Liver (tissue), 9 donors: ENCODE measurements around the gene INSIG2. TPM values are rescaled to one million over a fixed set of nuclear protein-coding genes. Genes with fewer than 3 reads are reported as not detected.

Experiments
- DNase-seq: peaks from one replicate; pipeline ENCODE4 v3.0.0-alpha.2; 2017; ENCODE audit warnings: low spot score
- H3K27ac ChIP-seq, 2 donors: one replicate each; pipeline ENCODE4 v1.7.0; 2013; ENCODE audit warnings: inconsistent platforms in 2 of 2, low read length in 2 of 2, control low read depth in 1 of 2, low read depth in 1 of 2, mild to moderate bottlenecking in 1 of 2
- H3K27me3 ChIP-seq, 4 donors: one replicate each; pipeline versions ENCODE4 v1.6.1 to v1.7.0; 2013; ENCODE audit warnings: low read length in 3 of 4, inconsistent platforms in 1 of 4, mild to moderate bottlenecking in 1 of 4, moderate library complexity in 1 of 4; ENCODE audit not compliant: control insufficient read depth in 4 of 4, insufficient read depth in 4 of 4
- H3K36me3 ChIP-seq, 4 donors: one replicate each; pipeline versions ENCODE4 v1.6.1 to v1.7.0; 2013; ENCODE audit warnings: low read length in 3 of 4, mild to moderate bottlenecking in 3 of 4, low read depth in 1 of 4, moderate library complexity in 1 of 4; ENCODE audit not compliant: control insufficient read depth in 4 of 4, insufficient read depth in 3 of 4
- H3K4me1 ChIP-seq, 4 donors: one replicate each; pipeline versions ENCODE4 v1.6.1 to v1.7.0; 2013; ENCODE audit warnings: low read length in 3 of 4, mild to moderate bottlenecking in 3 of 4, moderate library complexity in 1 of 4; ENCODE audit not compliant: control insufficient read depth in 4 of 4, insufficient read depth in 4 of 4
- H3K4me3 ChIP-seq, 3 donors: one replicate each; pipeline versions ENCODE4 v1.6.1 to v1.7.0; 2013; ENCODE audit warnings: low read length in 3 of 3, control low read depth in 1 of 3, low read depth in 1 of 3, mild to moderate bottlenecking in 1 of 3
- H3K9ac ChIP-seq, 2 donors: one replicate each; pipeline ENCODE4 v1.7.0; 2013; ENCODE audit warnings: low read length in 2 of 2, mild to moderate bottlenecking in 2 of 2, moderate library complexity in 2 of 2, control low read depth in 1 of 2, low read depth in 1 of 2
- H3K9me3 ChIP-seq, 4 donors: one replicate each; pipeline versions ENCODE4 v1.6.1 to v1.7.0; 2013; ENCODE audit warnings: low read length in 3 of 4; ENCODE audit not compliant: control insufficient read depth in 4 of 4
- EGR1 ChIP-seq, 2 donors: IDR thresholded peaks; 2 replicates each; pipeline ENCODE4 v1.6.1; 2016 to 2018; ENCODE audit warnings: antibody characterized with exemption in 2 of 2, low read depth in 2 of 2
- FOXA1 ChIP-seq: IDR thresholded peaks from 2 replicates; pipeline ENCODE4 v1.6.1; 2016; ENCODE audit warnings: antibody characterized with exemption
- FOXA2 ChIP-seq: IDR thresholded peaks from 2 replicates; pipeline ENCODE4 v1.6.1; 2016; ENCODE audit warnings: antibody characterized with exemption
- GABPA ChIP-seq, 2 donors: IDR thresholded peaks in 1 of 2; conservative IDR thresholded peaks in 1 of 2; 2 replicates each; pipeline ENCODE4 v1.6.1; 2016; ENCODE audit warnings: antibody characterized with exemption in 2 of 2, mild to moderate bottlenecking in 1 of 2, moderate library complexity in 1 of 2
- HNF4A ChIP-seq, 2 donors: conservative IDR thresholded peaks; 2 replicates each; pipeline ENCODE4 v1.6.1; 2016; ENCODE audit warnings: antibody characterized with exemption in 2 of 2, mild to moderate bottlenecking in 2 of 2
- HNF4G ChIP-seq: IDR thresholded peaks from 2 replicates; pipeline ENCODE4 v1.6.1; 2016; ENCODE audit warnings: antibody characterized with exemption
- JUND ChIP-seq, 2 donors: IDR thresholded peaks; 2 replicates each; pipeline ENCODE4 v1.6.1; 2016; ENCODE audit warnings: antibody characterized with exemption in 2 of 2
- NR2F2 ChIP-seq: IDR thresholded peaks from 2 replicates; pipeline ENCODE4 v1.6.1; 2016; ENCODE audit warnings: antibody characterized with exemption
- RAD21 ChIP-seq, 2 donors: IDR thresholded peaks; 2 replicates each; pipeline ENCODE4 v1.6.1; 2016; ENCODE audit warnings: antibody characterized with exemption in 2 of 2, mild to moderate bottlenecking in 2 of 2
- RXRA ChIP-seq, 2 donors: IDR thresholded peaks; 2 replicates each; pipeline ENCODE4 v1.6.1; 2017 to 2018; ENCODE audit warnings: antibody characterized with exemption in 2 of 2, mild to moderate bottlenecking in 1 of 2
- SP1 ChIP-seq: IDR thresholded peaks from 2 replicates; pipeline ENCODE4 v1.6.1; 2018; ENCODE audit warnings: antibody characterized with exemption, mild to moderate bottlenecking
- YY1 ChIP-seq: IDR thresholded peaks from 2 replicates; pipeline ENCODE4 v1.6.1; 2016; ENCODE audit warnings: antibody characterized with exemption, mild to moderate bottlenecking
- WGBS: extraction: QIAGEN DNeasy Blood & Tissue Kit; methylation state at CpG from one replicate; pipeline ENCODE4 v1.1.7; 2013; 5-methylcytosine and 5-hydroxymethylcytosine counted together
- polyA plus RNA-seq, 2 donors: library from polyadenylated mRNA; stranded (reverse) in 1 of 2; unstranded in 1 of 2; fragments of 200-250 nt in 1 of 2; fragments of >200 nt in 1 of 2; fragmentation: Nextera tagmentation in 1 of 2; extraction: Ambion mirVana in 1 of 2; gene quantifications; one replicate each; pipeline versions ENCODE4 v1.2.1 to v1.2.3, GENCODE V29; 2013 to 2015
- total RNA-seq, 2 donors: library from RNA; depleted of rRNA; stranded (reverse); fragments of >200 nt; gene quantifications; one replicate each; pipeline ENCODE4 v1.2.3, GENCODE V29; 2014
- TF ChIP-seq, protein P1 (sequence below): IDR thresholded peaks from 2 replicates; pipeline ENCODE4 v1.6.1; 2016; ENCODE audit warnings: antibody characterized with exemption, mild to moderate bottlenecking
- TF ChIP-seq, protein P2 (sequence below): IDR thresholded peaks from 2 replicates; pipeline ENCODE4 v1.6.1; 2016; ENCODE audit warnings: antibody characterized with exemption
- TF ChIP-seq, protein P3 (sequence below): fragments of 150-350 bp; IDR thresholded peaks from 2 replicates; pipeline ENCODE4 v1.5.1; 2017; ENCODE audit warnings: improper control_type of control experiment, low read depth, low read length; ENCODE audit not compliant: missing input control
- TF ChIP-seq, protein P4 (sequence below): IDR thresholded peaks from 2 replicates; pipeline ENCODE4 v1.6.1; 2016; ENCODE audit warnings: antibody characterized with exemption
- TF ChIP-seq, protein P5 (sequence below): IDR thresholded peaks from 2 replicates; pipeline ENCODE4 v1.6.1; 2016; ENCODE audit warnings: antibody characterized with exemption
- donor health status: healthy.
- donor health status: healthy.
- donor health status: healthy.
- donor health status: healthy.
- donor health status: healthy.

The INSIG2 gene
- total and polyA plus RNA-seq, 4 donors = 11.3 to 18.5 (median 15.6) TPM

DNA sequence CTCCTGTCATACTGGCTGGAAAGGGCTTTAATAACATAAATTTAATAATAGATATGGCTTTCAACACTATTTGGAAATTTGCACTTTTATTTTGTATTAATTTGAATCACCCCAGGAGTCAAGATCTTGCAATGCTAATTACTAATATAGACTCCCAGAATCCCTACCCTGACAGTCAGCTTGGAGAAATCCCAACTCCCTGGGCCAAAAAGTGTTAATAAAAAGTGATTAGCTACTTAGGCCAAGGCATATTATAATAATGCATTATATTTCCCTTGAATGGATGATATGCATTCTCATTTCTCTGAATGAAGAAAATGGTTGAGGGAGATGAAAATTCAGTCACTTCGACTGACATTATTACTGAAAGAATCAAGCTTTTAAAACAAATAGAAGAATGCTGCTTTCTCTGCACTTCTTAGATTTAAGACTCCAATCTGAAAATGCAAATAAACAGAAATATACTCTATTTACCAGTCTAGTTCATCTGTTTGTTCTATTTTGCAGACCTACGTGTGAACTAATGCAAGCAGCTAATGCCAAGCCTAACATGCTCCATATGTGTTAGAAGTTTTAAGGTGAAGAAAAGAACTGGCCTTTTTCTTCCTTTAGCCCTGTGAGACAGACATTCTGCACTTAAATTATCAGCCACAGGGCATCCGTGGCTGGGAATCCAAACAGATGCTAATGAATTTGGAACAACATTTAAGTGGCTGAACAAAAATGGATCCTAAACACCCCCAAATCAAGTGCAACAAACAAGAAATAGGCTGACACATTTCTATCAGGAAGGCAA lies 33.9 kb upstream of the INSIG2 start:
- no peak for DNase-seq
- H3K27ac ChIP-seq = no peak overlapping the region
- no peaks in the 10 kb centered on the region for H3K9me3 ChIP-seq
- TF ChIP-seq HNF4G = no peak
- no peak for TF ChIP-seq JUND (IDR thresholded peaks at IDR 0.05)
- TF ChIP-seq, protein P1, sequence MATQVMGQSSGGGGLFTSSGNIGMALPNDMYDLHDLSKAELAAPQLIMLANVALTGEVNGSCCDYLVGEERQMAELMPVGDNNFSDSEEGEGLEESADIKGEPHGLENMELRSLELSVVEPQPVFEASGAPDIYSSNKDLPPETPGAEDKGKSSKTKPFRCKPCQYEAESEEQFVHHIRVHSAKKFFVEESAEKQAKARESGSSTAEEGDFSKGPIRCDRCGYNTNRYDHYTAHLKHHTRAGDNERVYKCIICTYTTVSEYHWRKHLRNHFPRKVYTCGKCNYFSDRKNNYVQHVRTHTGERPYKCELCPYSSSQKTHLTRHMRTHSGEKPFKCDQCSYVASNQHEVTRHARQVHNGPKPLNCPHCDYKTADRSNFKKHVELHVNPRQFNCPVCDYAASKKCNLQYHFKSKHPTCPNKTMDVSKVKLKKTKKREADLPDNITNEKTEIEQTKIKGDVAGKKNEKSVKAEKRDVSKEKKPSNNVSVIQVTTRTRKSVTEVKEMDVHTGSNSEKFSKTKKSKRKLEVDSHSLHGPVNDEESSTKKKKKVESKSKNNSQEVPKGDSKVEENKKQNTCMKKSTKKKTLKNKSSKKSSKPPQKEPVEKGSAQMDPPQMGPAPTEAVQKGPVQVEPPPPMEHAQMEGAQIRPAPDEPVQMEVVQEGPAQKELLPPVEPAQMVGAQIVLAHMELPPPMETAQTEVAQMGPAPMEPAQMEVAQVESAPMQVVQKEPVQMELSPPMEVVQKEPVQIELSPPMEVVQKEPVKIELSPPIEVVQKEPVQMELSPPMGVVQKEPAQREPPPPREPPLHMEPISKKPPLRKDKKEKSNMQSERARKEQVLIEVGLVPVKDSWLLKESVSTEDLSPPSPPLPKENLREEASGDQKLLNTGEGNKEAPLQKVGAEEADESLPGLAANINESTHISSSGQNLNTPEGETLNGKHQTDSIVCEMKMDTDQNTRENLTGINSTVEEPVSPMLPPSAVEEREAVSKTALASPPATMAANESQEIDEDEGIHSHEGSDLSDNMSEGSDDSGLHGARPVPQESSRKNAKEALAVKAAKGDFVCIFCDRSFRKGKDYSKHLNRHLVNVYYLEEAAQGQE = no peak
- TF ChIP-seq, protein P2, sequence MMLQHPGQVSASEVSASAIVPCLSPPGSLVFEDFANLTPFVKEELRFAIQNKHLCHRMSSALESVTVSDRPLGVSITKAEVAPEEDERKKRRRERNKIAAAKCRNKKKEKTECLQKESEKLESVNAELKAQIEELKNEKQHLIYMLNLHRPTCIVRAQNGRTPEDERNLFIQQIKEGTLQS = no peak
- TF ChIP-seq EGR1 (IDR thresholded peaks at IDR 0.05; ENCODE audit: low read depth in 2 of 2) = no peak
- no peak for TF ChIP-seq NR2F2
- TF ChIP-seq, protein P3, sequence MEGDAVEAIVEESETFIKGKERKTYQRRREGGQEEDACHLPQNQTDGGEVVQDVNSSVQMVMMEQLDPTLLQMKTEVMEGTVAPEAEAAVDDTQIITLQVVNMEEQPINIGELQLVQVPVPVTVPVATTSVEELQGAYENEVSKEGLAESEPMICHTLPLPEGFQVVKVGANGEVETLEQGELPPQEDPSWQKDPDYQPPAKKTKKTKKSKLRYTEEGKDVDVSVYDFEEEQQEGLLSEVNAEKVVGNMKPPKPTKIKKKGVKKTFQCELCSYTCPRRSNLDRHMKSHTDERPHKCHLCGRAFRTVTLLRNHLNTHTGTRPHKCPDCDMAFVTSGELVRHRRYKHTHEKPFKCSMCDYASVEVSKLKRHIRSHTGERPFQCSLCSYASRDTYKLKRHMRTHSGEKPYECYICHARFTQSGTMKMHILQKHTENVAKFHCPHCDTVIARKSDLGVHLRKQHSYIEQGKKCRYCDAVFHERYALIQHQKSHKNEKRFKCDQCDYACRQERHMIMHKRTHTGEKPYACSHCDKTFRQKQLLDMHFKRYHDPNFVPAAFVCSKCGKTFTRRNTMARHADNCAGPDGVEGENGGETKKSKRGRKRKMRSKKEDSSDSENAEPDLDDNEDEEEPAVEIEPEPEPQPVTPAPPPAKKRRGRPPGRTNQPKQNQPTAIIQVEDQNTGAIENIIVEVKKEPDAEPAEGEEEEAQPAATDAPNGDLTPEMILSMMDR = no peak
- no peak for TF ChIP-seq RXRA (IDR thresholded peaks at IDR 0.05)
- no peak for TF ChIP-seq GABPA (IDR thresholded peaks at IDR 0.05 in 1 of 2, conservative IDR thresholded peaks at IDR 0.05 in 1 of 2)
- TF ChIP-seq HNF4A (conservative IDR thresholded peaks at IDR 0.05) = no peak
- no peaks in the 10 kb centered on the region for H3K27me3 ChIP-seq
- H3K9ac ChIP-seq = no peak overlapping the region
- H3K4me1 ChIP-seq = no peaks in the 10 kb centered on the region
- no peak overlapping the region for H3K4me3 ChIP-seq
- no peaks in the 10 kb centered on the region for H3K36me3 ChIP-seq
- WGBS = 49% methylated on average over 3 of the region's 3 CpGs

DNA sequence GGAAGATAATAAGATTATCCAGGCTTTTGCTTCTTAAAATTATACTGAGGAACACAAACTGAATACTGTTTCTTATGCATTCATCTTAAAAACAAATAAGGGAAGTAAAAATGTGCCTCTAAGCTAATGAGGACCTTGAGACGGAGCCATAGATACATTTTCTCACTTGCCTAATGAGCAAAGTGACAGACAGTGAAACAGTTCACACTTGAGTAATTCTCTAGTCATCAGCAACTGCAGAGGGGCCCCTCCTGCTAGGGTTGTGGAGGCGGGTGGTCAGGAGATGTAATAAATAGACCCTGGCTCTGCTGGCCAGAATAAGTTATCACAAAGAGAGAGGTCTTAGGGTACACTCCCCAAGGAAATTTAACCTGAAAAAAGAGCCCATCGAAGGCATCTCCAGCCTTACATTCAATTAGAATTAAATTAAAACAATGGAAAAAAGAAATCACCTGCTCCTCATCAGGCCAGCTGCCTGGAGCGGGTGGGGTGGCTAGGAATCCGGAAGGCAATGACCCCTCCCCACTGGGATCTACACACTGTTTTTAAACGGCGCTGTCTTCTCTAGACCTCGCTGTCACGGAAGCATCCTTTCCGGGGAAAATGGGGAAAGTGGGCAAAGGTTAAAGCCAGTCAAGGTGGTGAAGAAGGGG lies 32.6 kb upstream of the INSIG2 start:
- Histone ChIP-seq H3K27me3 (no peaks in the 10 kb centered on the region), H3K4me3 (no peak overlapping the region), H3K9ac (no peak overlapping the region), H3K36me3 (no peaks in the 10 kb centered on the region), H3K4me1 (no peaks in the 10 kb centered on the region), H3K27ac (no peak overlapping the region), H3K9me3 (no peaks in the 10 kb centered on the region)
- no peak for DNase-seq
- 78% methylated on average over 10 of the region's 10 CpGs for WGBS
- no peak for TF ChIP-seq SP1
- no peak for TF ChIP-seq RAD21 (IDR thresholded peaks at IDR 0.05)
- TF ChIP-seq RXRA (IDR thresholded peaks at IDR 0.05) = no peak
- TF ChIP-seq FOXA1 = no peak
- TF ChIP-seq HNF4A (conservative IDR thresholded peaks at IDR 0.05) = no peak
- TF ChIP-seq, protein P4, sequence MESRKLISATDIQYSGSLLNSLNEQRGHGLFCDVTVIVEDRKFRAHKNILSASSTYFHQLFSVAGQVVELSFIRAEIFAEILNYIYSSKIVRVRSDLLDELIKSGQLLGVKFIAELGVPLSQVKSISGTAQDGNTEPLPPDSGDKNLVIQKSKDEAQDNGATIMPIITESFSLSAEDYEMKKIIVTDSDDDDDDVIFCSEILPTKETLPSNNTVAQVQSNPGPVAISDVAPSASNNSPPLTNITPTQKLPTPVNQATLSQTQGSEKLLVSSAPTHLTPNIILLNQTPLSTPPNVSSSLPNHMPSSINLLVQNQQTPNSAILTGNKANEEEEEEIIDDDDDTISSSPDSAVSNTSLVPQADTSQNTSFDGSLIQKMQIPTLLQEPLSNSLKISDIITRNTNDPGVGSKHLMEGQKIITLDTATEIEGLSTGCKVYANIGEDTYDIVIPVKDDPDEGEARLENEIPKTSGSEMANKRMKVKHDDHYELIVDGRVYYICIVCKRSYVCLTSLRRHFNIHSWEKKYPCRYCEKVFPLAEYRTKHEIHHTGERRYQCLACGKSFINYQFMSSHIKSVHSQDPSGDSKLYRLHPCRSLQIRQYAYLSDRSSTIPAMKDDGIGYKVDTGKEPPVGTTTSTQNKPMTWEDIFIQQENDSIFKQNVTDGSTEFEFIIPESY = no peak
- TF ChIP-seq JUND (IDR thresholded peaks at IDR 0.05) = no peak
- no peak for TF ChIP-seq EGR1 (IDR thresholded peaks at IDR 0.05; ENCODE audit: low read depth in 2 of 2)
- no peak for TF ChIP-seq NR2F2
- no peak for TF ChIP-seq FOXA2
- TF ChIP-seq, protein P5, sequence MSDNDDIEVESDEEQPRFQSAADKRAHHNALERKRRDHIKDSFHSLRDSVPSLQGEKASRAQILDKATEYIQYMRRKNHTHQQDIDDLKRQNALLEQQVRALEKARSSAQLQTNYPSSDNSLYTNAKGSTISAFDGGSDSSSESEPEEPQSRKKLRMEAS = no peak
- TF ChIP-seq, protein P2 = no peak
- TF ChIP-seq YY1 = no peak
